Measurements from ENCODE around the gene SH3RF2. TPM values are rescaled to one million over a fixed set of nuclear protein-coding genes. Genes with fewer than 3 reads are reported as not detected.

Gene SH3RF2
- total and polyA plus RNA-seq, 2 donors (not counting 3 experiments of a cell fraction or from before 2014, with no cell fraction given): 0.54 to 0.84 TPM

DNA sequence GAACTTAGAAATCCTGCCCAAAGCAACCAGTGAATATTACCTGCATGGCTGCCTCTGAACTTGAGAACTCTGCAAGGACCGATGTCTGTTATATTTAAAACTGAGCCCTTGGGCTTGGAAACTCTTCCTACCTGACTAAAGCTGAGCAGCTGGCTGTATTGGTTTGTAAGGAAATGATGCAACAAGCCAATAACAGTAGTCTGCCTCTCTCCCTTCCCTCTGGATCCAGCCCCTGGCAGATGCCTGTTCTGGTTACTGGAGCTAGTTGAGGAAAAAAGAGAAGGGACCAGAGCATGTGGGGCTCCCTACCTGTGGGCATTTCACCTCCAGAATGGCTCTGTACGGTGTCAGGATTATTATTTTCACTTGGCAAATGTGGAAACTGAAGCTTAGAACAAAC is 34.7 kb downstream of the SH3RF2 start:
- intact Hi-C loops (cut with micrococcal nuclease): no loop called here
- Histone ChIP-seq H3K36me3 (ENCODE audit: control insufficient read depth in 2 of 2, extremely low read depth in 1 of 2, insufficient read depth in 2 of 2, low read length in 2 of 2) (no peaks in the 10 kb centered on the region), H3K4me3 (replicated peaks in 1 of 3; ENCODE audit: insufficient read depth in 1 of 3, low read depth in 1 of 3, low read length in 3 of 3) (no peak overlapping the region), H3K79me2 (ENCODE audit: control insufficient read depth, insufficient read depth, low read length) (no peaks in the 10 kb centered on the region), H2AFZ (ENCODE audit: low read depth, low read length) (no peak overlapping the region), H3K4me1 (ENCODE audit: control insufficient read depth, extremely low read depth, insufficient read depth, low read length) (peaks cover 11% of the 10 kb centered on the region), H3K9me1 (replicated peaks; ENCODE audit: control insufficient read depth, extremely low read depth, insufficient read depth, low read length) (no peaks in the 10 kb centered on the region), H4K20me1 (replicated peaks; ENCODE audit: control insufficient read depth, extremely low read depth, insufficient read depth, low read length) (no peaks in the 10 kb centered on the region), H3K9me3 (replicated peaks; ENCODE audit: control insufficient read depth, insufficient read depth, low read length) (no peaks in the 10 kb centered on the region), H3K9ac (replicated peaks; ENCODE audit: extremely low read depth, insufficient read depth, low read length) (no peak overlapping the region), H3K27me3 (ENCODE audit: control insufficient read depth in 2 of 2, insufficient read depth in 2 of 2, low read length in 2 of 2) (no peaks in the 10 kb centered on the region), H3K4me2 (ENCODE audit: insufficient read depth, low read length) (no peak overlapping the region), H3K27ac (ENCODE audit: insufficient read depth, low read depth, low read length) (no peak overlapping the region)
- POLR2A ChIA-PET: no interaction called here
- no TSS peak for BruUV-seq (replicated peaks)
- dilution Hi-C loops (cut with MboI; ENCODE audit: extremely low pct_ligation_motif_present, low sequenced_read_pairs): no loop called here
- DNase-seq (ENCODE audit: low read depth, low spot score) (no peak), FAIRE-seq (no peak)
- CTCF ChIA-PET: interaction anchor here (0.6 to 1.9 kb wide), 2 partner anchors 15 to 141 kb away, joined by 4 read pairs; no protein-coding TSS in a partner anchor
- TF ChIP-seq, protein P1, sequence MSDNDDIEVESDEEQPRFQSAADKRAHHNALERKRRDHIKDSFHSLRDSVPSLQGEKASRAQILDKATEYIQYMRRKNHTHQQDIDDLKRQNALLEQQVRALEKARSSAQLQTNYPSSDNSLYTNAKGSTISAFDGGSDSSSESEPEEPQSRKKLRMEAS (IDR thresholded peaks at IDR 0.05; ENCODE audit: insufficient read depth, insufficient read length): no peak
- TF ChIP-seq POLR2A (IDR thresholded peaks at IDR 0.05; ENCODE audit: low read depth, low read length): no peak
- no peak for TF ChIP-seq MYC (IDR thresholded peaks at IDR 0.05; ENCODE audit: low read depth, low read length)
- TF ChIP-seq GATA2 (IDR thresholded peaks at IDR 0.05; ENCODE audit: insufficient read depth, insufficient read length, low read depth, low read length): no peak
- TF ChIP-seq, protein P2, sequence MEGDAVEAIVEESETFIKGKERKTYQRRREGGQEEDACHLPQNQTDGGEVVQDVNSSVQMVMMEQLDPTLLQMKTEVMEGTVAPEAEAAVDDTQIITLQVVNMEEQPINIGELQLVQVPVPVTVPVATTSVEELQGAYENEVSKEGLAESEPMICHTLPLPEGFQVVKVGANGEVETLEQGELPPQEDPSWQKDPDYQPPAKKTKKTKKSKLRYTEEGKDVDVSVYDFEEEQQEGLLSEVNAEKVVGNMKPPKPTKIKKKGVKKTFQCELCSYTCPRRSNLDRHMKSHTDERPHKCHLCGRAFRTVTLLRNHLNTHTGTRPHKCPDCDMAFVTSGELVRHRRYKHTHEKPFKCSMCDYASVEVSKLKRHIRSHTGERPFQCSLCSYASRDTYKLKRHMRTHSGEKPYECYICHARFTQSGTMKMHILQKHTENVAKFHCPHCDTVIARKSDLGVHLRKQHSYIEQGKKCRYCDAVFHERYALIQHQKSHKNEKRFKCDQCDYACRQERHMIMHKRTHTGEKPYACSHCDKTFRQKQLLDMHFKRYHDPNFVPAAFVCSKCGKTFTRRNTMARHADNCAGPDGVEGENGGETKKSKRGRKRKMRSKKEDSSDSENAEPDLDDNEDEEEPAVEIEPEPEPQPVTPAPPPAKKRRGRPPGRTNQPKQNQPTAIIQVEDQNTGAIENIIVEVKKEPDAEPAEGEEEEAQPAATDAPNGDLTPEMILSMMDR (IDR thresholded peaks at IDR 0.05; ENCODE audit: extremely low read depth in 1 of 2, insufficient read depth in 1 of 2, low read depth in 1 of 2, low read length in 2 of 2): no peak
- TF ChIP-seq FOS (IDR thresholded peaks at IDR 0.05; ENCODE audit: borderline replicate concordance, insufficient read depth, low read length): no peak
- no peak for TF ChIP-seq POLR2AphosphoS5 (IDR thresholded peaks at IDR 0.05; ENCODE audit: insufficient read depth, low read depth, low read length)
- no peak for TF ChIP-seq JUN (IDR thresholded peaks at IDR 0.05; ENCODE audit: borderline replicate concordance, insufficient read depth, insufficient read length, low read depth)
